K562 (cell line): Measurements from ENCODE around the gene HDAC10.

Experiments used
- CGGBP1 ChIP-seq: fragments of 250-450 bp; sonication (Bioruptor Pico); IDR thresholded peaks from 2 replicates; pipeline ENCODE4 v1.9.0; 2021; ENCODE audit warnings: mild to moderate bottlenecking
- CHAMP1 ChIP-seq: fragments of 450-650 bp; IDR thresholded peaks from 2 replicates; pipeline ENCODE4 v1.6.1; 2016; ENCODE audit warnings: mild to moderate bottlenecking
- CHD2 ChIP-seq: IDR thresholded peaks from 2 replicates; pipeline ENCODE4 v1.6.1; 2011; ENCODE audit warnings: low read depth, low read length
- CTCF ChIP-seq, 3 experiments: IDR thresholded peaks in 2 of 3; conservative IDR thresholded peaks in 1 of 3; 2 replicates each; pipeline ENCODE4 v1.5.1; 2011 to 2012; ENCODE audit warnings: low read length in 3 of 3, mild to moderate bottlenecking in 3 of 3, control low read depth in 2 of 3, improper control_type of control experiment in 1 of 3, inconsistent platforms in 1 of 3, low read depth in 1 of 3, mixed read lengths in 1 of 3, moderate library complexity in 1 of 3; ENCODE audit not compliant: insufficient read depth in 2 of 3
- ZFP1 ChIP-seq: fragments of 450-650 bp; formaldehyde crosslinking; IDR thresholded peaks from 2 replicates; pipeline ENCODE4 v1.4.0; 2020; ENCODE audit warnings: mild to moderate bottlenecking, mixed read lengths

DNA sequence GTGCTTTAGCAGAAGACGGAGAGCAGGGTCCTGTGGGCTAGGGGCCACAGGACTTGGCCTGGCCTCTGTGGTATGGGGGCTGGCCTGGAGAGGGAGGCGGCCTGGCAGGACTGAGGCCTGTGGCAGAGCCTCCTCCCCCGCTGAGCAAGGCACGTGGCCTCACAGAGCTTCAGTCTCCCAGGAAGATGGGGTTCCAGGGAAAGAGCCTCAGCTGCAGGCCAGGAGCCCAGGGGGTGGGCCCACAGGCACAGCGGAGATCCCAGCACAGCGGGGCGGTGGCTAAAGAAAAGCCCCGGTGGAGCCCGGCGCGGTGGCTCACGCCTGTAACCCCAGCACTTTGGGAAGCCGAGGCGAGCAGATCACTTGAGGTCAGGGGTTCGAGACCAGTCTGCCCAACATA, 8.2 kb upstream of the HDAC10 start:
- no peak for TF ChIP-seq CTCF (IDR thresholded peaks at IDR 0.05 in 2 of 3, conservative IDR thresholded peaks at IDR 0.05 in 1 of 3; ENCODE audit: insufficient read depth in 2 of 3, low read depth in 1 of 3, low read length in 3 of 3)
- TF ChIP-seq CGGBP1 (CRISPR knock-in tag), result no peak
- no peak for TF ChIP-seq ZFP1 (CRISPR knock-in tag)
- no peak for TF ChIP-seq CHD2
- no peak for TF ChIP-seq CHAMP1
